ENCODE data around the gene LMX1A.
A peak's percentile ranks its signal among the peaks of the same experiment; 100 is the strongest.

Gene LMX1A

GRCh38 chr1:165316153-165316772 lies 40.3 kb downstream of the LMX1A start:
- DNase-seq, result no peak

- DNase-seq, result no peak
Measured at GRCh38 chr1:165315481-165315880, 41.0 kb downstream of the LMX1A start.

DNA sequence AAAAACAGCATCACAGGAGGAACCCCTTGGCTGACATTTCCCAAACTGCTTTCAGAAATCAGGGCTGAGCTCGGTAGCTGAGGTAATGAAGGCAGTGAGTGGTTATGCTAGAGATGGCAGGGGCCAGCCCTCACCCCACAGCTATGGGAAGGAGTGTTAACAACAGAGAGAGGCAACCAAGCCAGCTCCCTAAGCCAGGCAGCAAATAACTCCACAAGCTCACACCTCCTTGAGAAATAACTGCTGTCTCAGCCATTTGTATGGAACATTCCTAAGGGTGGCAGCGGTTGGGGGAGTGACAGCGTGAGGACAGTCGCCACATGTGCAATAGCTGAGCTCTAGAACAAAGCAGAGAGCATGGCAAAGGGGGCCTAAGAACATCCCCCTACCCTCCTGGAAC lies 42.6 kb downstream of the LMX1A start:
- no peak for DNase-seq

- no peak for DNase-seq
Measured at GRCh38 chr1:165312591-165312990, 43.9 kb downstream of the LMX1A start.

GRCh38 chr1:165306543-165307434 lies 49.7 kb downstream of the LMX1A start:
- DNase-seq, result peak; percentile 17

GRCh38 chr1:165303386-165303785 lies 53.1 kb downstream of the LMX1A start:
- DNase-seq, result no peak

GRCh38 chr1:165300400-165300903 lies 56.1 kb downstream of the LMX1A start:
- DNase-seq, result no peak

GRCh38 chr1:165298203-165298820 lies 58.2 kb downstream of the LMX1A start:
- no peak for DNase-seq

- peak; percentile 62 for DNase-seq
Measured at GRCh38 chr1:165296205-165296604, 60.3 kb downstream of the LMX1A start.

DNA sequence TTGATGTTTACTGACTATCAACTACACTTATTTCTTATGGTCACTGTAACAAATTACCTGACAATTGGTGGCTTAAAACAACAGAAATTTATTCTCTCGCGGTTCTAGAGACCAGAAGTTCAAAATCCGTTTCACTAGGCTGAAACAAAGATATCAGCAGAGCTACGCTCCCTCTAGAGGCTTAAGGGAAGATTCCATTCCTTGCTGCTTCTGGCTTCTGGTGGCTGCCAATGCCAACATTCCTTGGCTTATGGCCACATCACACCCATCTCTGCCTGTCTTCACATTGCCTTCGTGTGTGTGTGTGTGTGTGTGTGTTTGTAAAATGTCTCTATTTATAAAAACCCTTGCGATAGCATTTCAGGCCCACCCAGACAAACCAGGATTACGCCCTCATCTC lies 66.4 kb downstream of the LMX1A start:
- DNase-seq, result peak; percentile 34

DNA sequence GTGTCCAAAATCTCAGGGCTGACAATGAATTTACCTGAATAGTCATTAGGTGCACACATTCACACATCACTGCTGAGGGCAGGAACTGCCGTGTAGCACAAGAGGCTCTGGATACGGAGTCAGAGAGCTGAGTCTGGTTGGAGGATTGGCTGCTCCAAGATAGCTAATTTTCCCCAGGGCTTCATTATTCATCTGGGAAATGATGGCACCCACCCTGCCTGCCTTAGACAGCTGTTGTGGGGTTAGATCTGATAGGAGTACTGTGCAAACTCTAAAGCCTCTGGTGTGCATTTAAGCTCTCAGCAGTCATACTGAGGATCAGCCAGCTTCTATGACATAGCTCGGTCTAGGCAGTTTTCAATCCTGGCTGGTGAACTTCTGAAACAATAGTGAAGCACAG lies 67.0 kb downstream of the LMX1A start:
- peak; percentile 89 for DNase-seq

GRCh38 chr1:165288350-165289120 lies 68.0 kb downstream of the LMX1A start:
- DNase-seq, result peak; percentile 95

DNA sequence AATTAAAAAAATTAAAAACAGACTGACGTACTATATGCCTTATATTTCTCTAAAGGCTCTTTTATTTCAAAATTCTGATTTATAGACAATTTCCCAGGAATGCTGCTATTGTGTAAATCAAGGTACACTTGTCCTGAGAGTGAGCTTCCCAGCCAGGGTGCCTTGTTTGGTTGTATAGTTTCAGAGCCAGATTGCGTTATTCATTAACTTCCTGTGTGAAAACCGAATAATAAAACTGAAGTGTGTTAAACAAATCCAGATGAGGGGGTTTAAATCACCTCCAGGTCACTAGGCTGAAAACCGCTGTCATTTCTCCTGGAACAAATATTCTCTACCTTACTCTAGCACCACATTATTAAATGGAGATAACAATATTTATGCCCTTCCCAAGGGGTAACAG lies 68.7 kb downstream of the LMX1A start:
- no peak for DNase-seq

- no peak for DNase-seq
Measured at GRCh38 chr1:165287329-165287728, 69.2 kb downstream of the LMX1A start.

DNA sequence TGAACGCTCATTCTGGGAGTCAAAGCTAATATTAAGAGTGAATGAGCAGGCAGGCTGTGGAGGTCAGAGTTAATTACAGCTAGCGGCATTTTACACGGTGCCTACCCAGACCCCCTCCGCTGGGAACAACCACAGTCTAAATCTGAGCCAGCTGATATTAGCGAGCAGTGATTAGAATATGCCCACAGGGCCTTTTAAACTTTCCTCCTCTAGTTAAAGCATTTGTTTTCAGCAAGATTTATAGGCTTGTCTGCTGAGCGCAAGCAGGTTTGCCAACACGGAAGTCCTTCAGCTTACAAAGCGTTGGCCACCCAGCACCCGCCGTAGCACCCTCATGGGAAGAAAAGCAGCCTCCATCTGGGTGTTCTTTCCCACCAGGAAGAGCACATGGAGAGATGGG lies 72.1 kb downstream of the LMX1A start:
- peak; percentile 41 for DNase-seq

- no peak for DNase-seq
Measured at GRCh38 chr1:165281207-165281901, 75.2 kb downstream of the LMX1A start.

GRCh38 chr1:165279882-165280281 lies 76.6 kb downstream of the LMX1A start:
- DNase-seq, result no peak

DNA sequence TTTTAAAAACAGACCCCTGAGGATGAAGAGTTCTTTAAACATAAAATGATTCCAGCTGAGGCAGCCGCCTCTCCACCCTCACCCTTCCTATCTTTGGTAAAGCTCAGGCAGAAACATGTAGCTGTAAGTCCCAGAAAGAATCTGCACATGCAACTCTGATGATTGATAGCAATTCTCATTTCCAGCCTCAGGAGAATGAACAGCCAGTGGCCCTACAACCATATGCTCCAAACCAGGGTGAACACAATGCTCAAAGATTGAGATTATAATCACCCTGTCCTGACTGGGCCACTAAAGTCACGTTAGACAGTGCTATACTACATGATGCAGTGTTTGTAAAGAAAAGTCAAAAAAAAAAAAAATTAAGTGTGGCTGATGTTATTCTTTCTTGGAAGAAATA lies 80.2 kb downstream of the LMX1A start:
- DNase-seq, result no peak

- no peak for DNase-seq
Measured at GRCh38 chr1:165265196-165265838, 91.2 kb downstream of the LMX1A start.

DNA sequence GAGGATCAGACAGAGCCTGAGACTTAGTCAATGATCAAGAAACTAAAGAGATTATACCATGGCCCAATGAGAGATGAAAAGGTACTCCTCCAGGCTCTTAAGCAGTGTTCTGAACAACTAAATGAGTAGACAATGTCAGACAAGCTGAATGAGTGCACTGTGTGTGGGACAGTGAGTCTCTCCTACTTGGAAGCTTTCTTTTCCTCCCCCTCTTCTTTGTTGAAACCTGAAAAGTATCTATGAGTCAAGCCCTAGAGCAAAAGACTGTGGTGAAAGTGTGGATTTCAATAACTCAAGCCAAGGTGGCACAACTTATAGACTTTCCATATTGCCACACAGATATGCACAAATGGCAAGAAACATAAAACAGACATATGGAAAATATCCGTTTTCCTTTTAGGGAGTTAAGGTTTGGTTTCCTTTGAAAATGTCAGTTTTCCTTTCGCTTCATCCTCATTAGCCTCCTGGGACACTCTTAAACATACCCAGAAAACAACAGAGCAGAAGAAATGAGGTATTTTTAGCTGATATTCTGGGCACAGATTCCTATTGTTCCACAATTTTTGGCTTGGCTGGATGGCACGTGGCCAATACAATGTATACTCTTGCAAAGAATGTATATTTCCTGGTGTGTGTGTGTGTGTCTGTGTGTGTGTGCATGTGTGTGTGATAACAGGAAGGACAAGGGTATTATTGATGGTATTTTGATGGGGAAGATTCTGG lies 96.6 kb downstream of the LMX1A start:
- DNase-seq, result peak; percentile 64

DNA sequence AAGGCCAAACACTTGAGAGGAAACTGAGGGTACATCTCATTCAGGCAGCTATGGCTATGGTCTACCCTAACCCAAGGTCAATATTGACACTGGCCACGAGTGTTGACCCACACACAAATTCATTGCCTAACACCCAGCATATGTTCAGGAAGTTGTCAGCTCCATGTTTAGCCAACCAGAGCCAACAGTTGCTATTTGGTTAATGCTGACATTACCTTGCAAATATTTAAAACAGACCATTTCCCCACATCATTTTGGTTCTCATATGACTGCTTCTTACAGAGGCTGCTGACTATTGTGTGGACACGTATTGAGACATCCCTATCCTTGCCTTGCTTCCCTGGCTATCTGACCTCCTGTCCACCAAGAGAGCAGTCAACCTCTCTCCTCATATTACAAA lies 97.3 kb downstream of the LMX1A start:
- DNase-seq, result no peak
